ENCODE results near the gene SLC5A9. TPM values are rescaled to one million over a fixed set of nuclear protein-coding genes. Genes with fewer than 3 reads are reported as not detected.

The SLC5A9 gene
- total and polyA plus RNA-seq, 9 of the 15 experiments (the other 6 are each of a cell fraction or from before 2014, with no cell fraction given): not detected

GRCh38 chr1:48216941-48217340 is 5.6 kb upstream of the SLC5A9 start (continued):
- peak in 1 of 2 experiments; percentile 11; a peak in 1 of 4 replicates for TF ChIP-seq RAD21 (CRISPR knock-in tag; conservative IDR thresholded peaks at IDR 0.05 in 1 of 2, IDR thresholded peaks at IDR 0.05 in 1 of 2)
- no peak for TF ChIP-seq DNMT1 (IDR thresholded peaks at IDR 0.05)
- TF ChIP-seq CTCFL (IDR thresholded peaks at IDR 0.05; ENCODE audit: borderline replicate concordance, insufficient read depth, low read depth, low read length, poor library complexity, severe bottlenecking): peak; percentile 62
- TF ChIP-seq NCOA2 (IDR thresholded peaks at IDR 0.05; ENCODE audit: partially characterized antibody in 2 of 2): no peak

- Histone ChIP-seq H3K27ac (ENCODE audit: extremely low read depth, low read depth, low read length) (no peak overlapping the region), H3K79me2 (ENCODE audit: control insufficient read depth, insufficient read depth, low read length) (no peaks in the 10 kb centered on the region), H3K36me3 (ENCODE audit: control insufficient read depth, insufficient read depth, low read length) (no peaks in the 10 kb centered on the region), H3K4me2 (ENCODE audit: insufficient read depth, low read length) (no peak overlapping the region), H3K4me3 (no peak overlapping the region), H3K4me1 (replicated peaks in 1 of 2; ENCODE audit: control insufficient read depth in 2 of 2, insufficient read depth in 2 of 2, low read length in 2 of 2) (no peaks in the 10 kb centered on the region), H3K9me1 (ENCODE audit: control insufficient read depth, insufficient read depth, low read length) (no peaks in the 10 kb centered on the region), H3K9ac (ENCODE audit: insufficient read depth in 1 of 2, low read depth in 2 of 2, low read length in 2 of 2) (no peak overlapping the region), H3K9me3 (replicated peaks; ENCODE audit: control insufficient read depth, insufficient read depth, low read depth, low read length) (no peaks in the 10 kb centered on the region), H3K27me3 (ENCODE audit: control insufficient read depth in 2 of 2, insufficient read depth in 2 of 2, low read length in 2 of 2) (peaks cover 0 to 4% of the 10 kb centered on the region in 2 experiments; a peak in 2 of 5 replicates), H4K20me1 (replicated peaks; ENCODE audit: control insufficient read depth, insufficient read depth, low read length) (no peaks in the 10 kb centered on the region), H2AFZ (ENCODE audit: low read depth, low read length) (no peak overlapping the region)
- in situ Hi-C loops (cut with MboI): loop anchor here (25.0 kb wide), 1 partner anchor 456 kb away; no protein-coding TSS in a partner anchor
- 0% methylated on average over 1 of the region's 1 CpG for WGBS (ENCODE audit: insufficient coverage, low coverage, missing lambda C conversion rate)
- FAIRE-seq (no peak), ATAC-seq (no peak), DNase-seq (ENCODE audit: extremely low read depth in 1 of 4, low spot score in 3 of 4) (no peak)
- no TSS peak for BruUV-seq (replicated peaks)
- CTCF ChIA-PET (ENCODE audit: low intra/inter-chr PET ratio): no interaction called here
- POLR2A ChIA-PET: no interaction called here
- intact Hi-C loops (cut with micrococcal nuclease): no loop called here
- TF ChIP-seq ARID3A (IDR thresholded peaks at IDR 0.05; ENCODE audit: borderline replicate concordance, low read depth, low read length) (no peak), FOXO4 (CRISPR knock-in tag; IDR thresholded peaks at IDR 0.05) (no peak), ZNF511 (CRISPR knock-in tag; IDR thresholded peaks at IDR 0.05) (no peak), FOS (IDR thresholded peaks at IDR 0.05; ENCODE audit: extremely low read depth, insufficient read length) (no peak), NKRF (IDR thresholded peaks at IDR 0.05; ENCODE audit: borderline replicate concordance) (no peak)
Measured at GRCh38 chr1:48217856-48218255, 4.7 kb upstream of the SLC5A9 start.
